ENCODE data around the gene KXD1.

Gene KXD1

GRCh38 chr19:18613589-18614234, 56.0 kb downstream of the KXD1 start:
- no peak overlapping the region for H3K4me2 ChIP-seq (ENCODE audit: low read length)
- peaks cover 21% of the 10 kb centered on the region for H3K4me1 ChIP-seq (ENCODE audit: control insufficient read depth, low read length)
- H3K27ac ChIP-seq (ENCODE audit: low read depth, low read length): no peak overlapping the region
- H3K36me3 ChIP-seq (ENCODE audit: control insufficient read depth, low read length): no peaks in the 10 kb centered on the region
- H3F3A ChIP-seq (ENCODE audit: control insufficient read depth, insufficient read depth): no peaks in the 10 kb centered on the region
- H3K9me3 ChIP-seq (ENCODE audit: control insufficient read depth, insufficient read depth, low read length): no peaks in the 10 kb centered on the region
- no peaks in the 10 kb centered on the region for H3K9me2 ChIP-seq (replicated peaks; ENCODE audit: control insufficient read depth, low read length)
- peaks cover 67% of the 10 kb centered on the region for H3K27me3 ChIP-seq (ENCODE audit: control insufficient read depth, low read length)
- TF ChIP-seq CTCF (IDR thresholded peaks at IDR 0.05; ENCODE audit: low read depth, low read length, poor library complexity, severe bottlenecking) (no peak), EZH2phosphoT487 (IDR thresholded peaks at IDR 0.05; ENCODE audit: borderline replicate concordance, low read length) (no peak)
- H3K79me2 ChIP-seq (ENCODE audit: control insufficient read depth, low read length): no peaks in the 10 kb centered on the region
- no peak overlapping the region for H3K4me3 ChIP-seq (ENCODE audit: low read length)
- no peaks in the 10 kb centered on the region for H4K20me1 ChIP-seq (ENCODE audit: control insufficient read depth, insufficient read depth, low read depth, low read length)

- Histone ChIP-seq H3K79me2 (ENCODE audit: control insufficient read depth, low read length) (no peaks in the 10 kb centered on the region), H3K9me3 (ENCODE audit: control insufficient read depth, insufficient read depth, low read length) (no peaks in the 10 kb centered on the region), H3K4me1 (ENCODE audit: control insufficient read depth, low read length) (peaks cover 28% of the 10 kb centered on the region), H3K36me3 (ENCODE audit: control insufficient read depth, low read length) (no peaks in the 10 kb centered on the region), H3K4me3 (ENCODE audit: low read length) (no peak overlapping the region), H4K20me1 (ENCODE audit: control insufficient read depth, insufficient read depth, low read depth, low read length) (no peaks in the 10 kb centered on the region), H3K27me3 (ENCODE audit: control insufficient read depth, low read length) (peaks cover 44% of the 10 kb centered on the region), H3K27ac (ENCODE audit: low read depth, low read length) (no peak overlapping the region), H3F3A (ENCODE audit: control insufficient read depth, insufficient read depth) (peaks cover 2% of the 10 kb centered on the region), H3K9me2 (replicated peaks; ENCODE audit: control insufficient read depth, low read length) (no peaks in the 10 kb centered on the region), H3K4me2 (ENCODE audit: low read length) (no peak overlapping the region)
- TF ChIP-seq EZH2phosphoT487 (IDR thresholded peaks at IDR 0.05; ENCODE audit: borderline replicate concordance, low read length) (no peak), CTCF (IDR thresholded peaks at IDR 0.05; ENCODE audit: low read depth, low read length, poor library complexity, severe bottlenecking) (no peak)
Observed at GRCh38 chr19:18616023-18616422, 58.4 kb downstream of the KXD1 start.

- no peaks in the 10 kb centered on the region for H4K20me1 ChIP-seq (ENCODE audit: control insufficient read depth, insufficient read depth, low read depth, low read length)
- H3K27ac ChIP-seq (ENCODE audit: low read depth, low read length): no peak overlapping the region
- H3K4me3 ChIP-seq (ENCODE audit: low read length): no peak overlapping the region
- peaks cover 30% of the 10 kb centered on the region for H3K4me1 ChIP-seq (ENCODE audit: control insufficient read depth, low read length)
- no peak overlapping the region for H3K4me2 ChIP-seq (ENCODE audit: low read length)
- no peaks in the 10 kb centered on the region for H3K9me3 ChIP-seq (ENCODE audit: control insufficient read depth, insufficient read depth, low read length)
- peaks cover 6% of the 10 kb centered on the region for H3F3A ChIP-seq (ENCODE audit: control insufficient read depth, insufficient read depth)
- no peak for TF ChIP-seq EZH2phosphoT487 (IDR thresholded peaks at IDR 0.05; ENCODE audit: borderline replicate concordance, low read length)
- no peak for TF ChIP-seq CTCF (IDR thresholded peaks at IDR 0.05; ENCODE audit: low read depth, low read length, poor library complexity, severe bottlenecking)
- no peaks in the 10 kb centered on the region for H3K9me2 ChIP-seq (replicated peaks; ENCODE audit: control insufficient read depth, low read length)
- H3K27me3 ChIP-seq (ENCODE audit: control insufficient read depth, low read length): peaks cover 29% of the 10 kb centered on the region
- no peaks in the 10 kb centered on the region for H3K36me3 ChIP-seq (ENCODE audit: control insufficient read depth, low read length)
- H3K79me2 ChIP-seq (ENCODE audit: control insufficient read depth, low read length): no peaks in the 10 kb centered on the region
Observed at GRCh38 chr19:18617562-18617961, 59.9 kb downstream of the KXD1 start.
